GM12878 (cell line): ENCODE measurements around the gene PURA. TPM values are rescaled to one million over a fixed set of nuclear protein-coding genes. Genes with fewer than 3 reads are reported as not detected.

Experiments used
- ATAC-seq: fragments of 200-7000 bp; cut with Tn5 transposase; 3 replicates; pipeline ENCODE4 v1.9.1; 2020; ENCODE audit warnings: mild to moderate bottlenecking, moderate library complexity
- BruUV-seq: library from RNA; stranded (reverse); fragments of 400-500 nt; replicated peaks from 2 replicates; lab custom pipeline; 2021; lab: Mats Ljungman, UMichigan
- CTCF ChIA-PET: fragments of 300-600 bp; sonication (Branson Sonifier 250); formaldehyde crosslinking; extraction: SDS; loops from one replicate; lab custom pipeline; 2021; ENCODE audit warnings: inconsistent platforms; lab: Yijun Ruan, JAX
- POLR2A ChIA-PET: fragments of 350-600 bp; formaldehyde crosslinking; extraction: SDS; loops from one replicate; lab custom pipeline; 2021; ENCODE audit warnings: inconsistent platforms; lab: Charles Lee
- RAD21 ChIA-PET: fragments of 300-600 bp; sonication (Branson Sonifier 250); formaldehyde crosslinking; loops from one replicate; lab custom pipeline; 2023; ENCODE audit warnings: antibody characterized with exemption; ENCODE audit not compliant: unreplicated experiment; lab: Charles Lee
- SMC1A ChIA-PET: fragments of 300-600 bp; sonication (Branson Sonifier 250); formaldehyde crosslinking; loops from one replicate; lab custom pipeline; 2023; ENCODE audit not compliant: unreplicated experiment, uncharacterized antibody; lab: Charles Lee
- DNase-seq: peaks from one replicate; pipeline ENCODE4 v3.0.0-alpha.2; 2011; ENCODE audit warnings: low read depth, low spot score
- FAIRE-seq: peaks from 3 replicates; lab custom pipeline; 2011; peaks lifted over from hg19 to GRCh38; lab: Jason Lieb, UNC
- H2AFZ ChIP-seq: 2 replicates; pipeline ENCODE4 v1.6.0; 2011; ENCODE audit warnings: low read depth, low read length, control low read depth; ENCODE audit not compliant: control insufficient read depth
- H3K27ac ChIP-seq: 2 replicates; pipeline ENCODE4 v1.5.1; 2011; ENCODE audit warnings: control low read depth; ENCODE audit not compliant: control insufficient read depth, insufficient read depth
- H3K27me3 ChIP-seq, 2 experiments: replicated peaks in 1 of 2; 2 replicates each; pipeline versions ENCODE4 v1.6.0 to v1.6.1; 2011; ENCODE audit warnings: low read length in 1 of 2; ENCODE audit not compliant: control insufficient read depth in 2 of 2, insufficient read depth in 2 of 2
- H3K36me3 ChIP-seq, 2 experiments: 2 replicates each; pipeline ENCODE4 v1.5.1; 2011; ENCODE audit warnings: low read length in 1 of 2; ENCODE audit not compliant: control insufficient read depth in 2 of 2, insufficient read depth in 2 of 2
- H3K4me1 ChIP-seq: 2 replicates; pipeline ENCODE4 v1.6.1; 2011; ENCODE audit warnings: mild to moderate bottlenecking, low read length, moderate library complexity, mixed read lengths; ENCODE audit not compliant: control insufficient read depth, insufficient read depth
- H3K4me2 ChIP-seq: 2 replicates; pipeline ENCODE4 v1.6.0; 2011; ENCODE audit warnings: control low read depth; ENCODE audit not compliant: control insufficient read depth, insufficient read depth
- H3K4me3 ChIP-seq: fragments of 200-600 bp; sonication (generic); 2 replicates; pipeline ENCODE4 v1.5.1; 2016
- H3K79me2 ChIP-seq: 2 replicates; pipeline ENCODE4 v1.6.0; 2011; ENCODE audit warnings: low read length; ENCODE audit not compliant: control insufficient read depth, insufficient read depth
- H3K9ac ChIP-seq: 2 replicates; pipeline ENCODE4 v1.8.0; 2011; ENCODE audit warnings: low read length, control low read depth, mixed read lengths; ENCODE audit not compliant: control insufficient read depth, insufficient read depth
- H3K9me3 ChIP-seq: replicated peaks from 3 replicates; pipeline ENCODE4 v1.5.1; 2011; ENCODE audit warnings: mild to moderate bottlenecking, low read length; ENCODE audit not compliant: control insufficient read depth, insufficient read depth
- H4K20me1 ChIP-seq: 2 replicates; pipeline ENCODE4 v1.6.0; 2011; ENCODE audit not compliant: control insufficient read depth, insufficient read depth
- CBX3 ChIP-seq: fragments of 200-600 bp; sonication (generic); IDR thresholded peaks from 2 replicates; pipeline ENCODE4 v1.6.1; 2016; ENCODE audit warnings: low read depth, borderline replicate concordance
- CREM ChIP-seq: IDR thresholded peaks from 2 replicates; pipeline ENCODE4 v1.6.1; 2014; ENCODE audit warnings: antibody characterized with exemption, low read depth
- CUX1 ChIP-seq: IDR thresholded peaks from 2 replicates; pipeline ENCODE4 v1.6.1; 2012; ENCODE audit warnings: improper control_type of control experiment, low read depth, low read length; ENCODE audit not compliant: insufficient replicate concordance
- FOXM1 ChIP-seq: IDR thresholded peaks from 2 replicates; pipeline ENCODE4 v1.6.1; 2012; ENCODE audit warnings: low read depth, mild to moderate bottlenecking, inconsistent platforms, low read length, moderate library complexity
- MYB ChIP-seq: fragments of 150-350 bp; IDR thresholded peaks from 2 replicates; pipeline ENCODE4 v1.6.1; 2014; ENCODE audit warnings: mild to moderate bottlenecking, low read depth, low read length, borderline replicate concordance
- PKNOX1 ChIP-seq: fragments of 450-650 bp; IDR thresholded peaks from 2 replicates; pipeline ENCODE4 v1.6.1; 2016; ENCODE audit warnings: mild to moderate bottlenecking
- SMAD5 ChIP-seq: IDR thresholded peaks from 2 replicates; pipeline ENCODE4 v1.6.1; 2016; ENCODE audit warnings: antibody characterized with exemption, low read depth
- SMC3 ChIP-seq: IDR thresholded peaks from 2 replicates; pipeline ENCODE4 v1.6.1; 2011; ENCODE audit warnings: low read length, improper control_type of control experiment, borderline replicate concordance
- SREBF2 ChIP-seq: IDR thresholded peaks from 2 replicates; pipeline ENCODE4 v1.6.1; 2012; ENCODE audit warnings: mild to moderate bottlenecking, low read length
- TBL1XR1 ChIP-seq: IDR thresholded peaks from 2 replicates; pipeline ENCODE4 v1.6.1; 2012; ENCODE audit warnings: low read depth, low read length, improper control_type of control experiment
- TCF7 ChIP-seq: IDR thresholded peaks from 2 replicates; pipeline ENCODE4 v1.6.1; 2014; ENCODE audit warnings: antibody characterized with exemption, borderline replicate concordance
- ZSCAN29 ChIP-seq: fragments of 450-650 bp; IDR thresholded peaks from 2 replicates; pipeline ENCODE4 v1.6.1; 2017; ENCODE audit warnings: mild to moderate bottlenecking, moderate library complexity
- WGBS: methylation state at CpG from one replicate; pipeline ENCODE4 v1.1.6; 2016; ENCODE audit warnings: low lambda C conversion rate; ENCODE audit not compliant: insufficient replicate concordance, insufficient coverage; ENCODE audit errors: missing lambda C conversion rate; 5-methylcytosine and 5-hydroxymethylcytosine counted together
- in situ Hi-C: fragments of 300-500 bp; cut with MboI; formaldehyde crosslinking; loops from 9 replicates; pipeline ENCODE4 v1.14.3; 2018; ENCODE audit warnings: mixed read lengths
- intact Hi-C: fragments of 100-400 bp; cut with micrococcal nuclease; formaldehyde crosslinking; loops from one replicate; pipeline ENCODE4 v1.14.2; 2022; ENCODE audit not compliant: unreplicated experiment
- polyA plus RNA-seq, 11 experiments: library from polyadenylated mRNA; depleted of rRNA in 4 of 11; unstranded in 6 of 11; stranded (reverse) in 5 of 11; fragments of >200 nt; fragmentation: Nextera tagmentation in 4 of 11; fragmentation: Illumina TruSeq in 1 of 11; extraction: Ambion mirVana in 4 of 11; extraction: Trizol in 1 of 11; gene quantifications; 1 replicate in 1 of 11; 2 replicates in 10 of 11; pipeline versions ENCODE4 v1.2.1 to v1.2.3, GENCODE V29; 2011 to 2016; ENCODE audit warnings: inconsistent platforms in 2 of 11, missing spikeins in 2 of 11, low read depth in 1 of 11
- total RNA-seq, 4 experiments: library from RNA; depleted of rRNA in 3 of 4; stranded (reverse); fragments of >200 nt in 3 of 4; fragmentation: Illumina TruSeq in 1 of 4; extraction: Trizol in 1 of 4; gene quantifications; 2 replicates each; pipeline versions ENCODE4 v1.2.1 to v1.2.3, GENCODE V29; 2013 to 2021

PURA gene
- total and polyA plus RNA-seq, 10 of the 15 experiments (the other 5 are each of a cell fraction or from before 2014, with no cell fraction given), result 3.3 to 11.8 (median 5.8) TPM

- ChIA-PET POLR2A (interaction anchor here (0.6 to 1.4 kb wide), 5 partner anchors 9 to 116 kb away, joined by 3 to 8 read pairs (median 3); no protein-coding TSS in a partner anchor), CTCF (interaction anchor here (0.8 to 3.0 kb wide), 13 partner anchors 8 to 74 kb away, joined by 3 to 30 read pairs (median 4); no protein-coding TSS in a partner anchor), SMC1A (interaction anchor here (0.9 to 2.1 kb wide), 7 partner anchors 8 to 60 kb away, joined by 3 to 15 read pairs (median 4); no protein-coding TSS in a partner anchor), RAD21 (interaction anchor here (1.0 to 1.9 kb wide), 5 partner anchors 8 to 43 kb away, joined by 3 to 10 read pairs (median 3); no protein-coding TSS in a partner anchor)
- 73% methylated on average over 3 of the region's 3 CpGs for WGBS
- no peak overlapping the region for H3K9ac ChIP-seq
- TF ChIP-seq MYB (no peak), ZSCAN29 (no peak), PKNOX1 (no peak), CREM (no peak), SREBF2 (no peak), SMAD5 (no peak), CUX1 (no peak), TBL1XR1 (no peak), SMC3 (no peak), FOXM1 (no peak), TCF7 (no peak), CBX3 (no peak)
- no peak overlapping the region for H3K4me3 ChIP-seq
- no TSS peak for BruUV-seq
- no peak overlapping the region for H3K4me2 ChIP-seq
- intact Hi-C loops (no loop called here), in situ Hi-C loops (no loop called here)
- H2AFZ ChIP-seq, result no peak overlapping the region
- no peak for ATAC-seq
- FAIRE-seq, result no peak
- peaks cover 25% of the 10 kb centered on the region for H3K79me2 ChIP-seq
- H3K9me3 ChIP-seq, result no peaks in the 10 kb centered on the region
- peaks cover 4% of the 10 kb centered on the region; the same call in 1 of the 2 replicates for H3K4me1 ChIP-seq
- H3K36me3 ChIP-seq, result no peaks in the 10 kb centered on the region
- no peaks in the 10 kb centered on the region for H4K20me1 ChIP-seq
- DNase-seq, result no peak
- no peaks in the 10 kb centered on the region for H3K27me3 ChIP-seq
- H3K27ac ChIP-seq, result no peak overlapping the region
Measured at GRCh38 chr5:140118302-140118936, 4.5 kb downstream of the PURA start.
